HEK293 (cell line): ENCODE data around the gene KIF11.

ENCODE experiments used
- EGR2 ChIP-seq: fragments of 450-650 bp; formaldehyde crosslinking; IDR thresholded peaks from 2 replicates; pipeline ENCODE4 v1.5.1; 2016; ENCODE audit warnings: low read depth, missing biosample characterization, missing genetic modification characterization
- GLIS2 ChIP-seq: fragments of 450-650 bp; formaldehyde crosslinking; IDR thresholded peaks from 2 replicates; pipeline ENCODE4 v1.5.1; 2016; ENCODE audit warnings: missing biosample characterization, missing genetic modification characterization
- KLF10 ChIP-seq: fragments of 450-650 bp; IDR thresholded peaks from 2 replicates; pipeline ENCODE4 v1.5.1; 2018; ENCODE audit warnings: missing biosample characterization, mild to moderate bottlenecking, missing genetic modification characterization
- KLF16 ChIP-seq: fragments of 450-650 bp; formaldehyde crosslinking; IDR thresholded peaks from 2 replicates; pipeline ENCODE4 v1.5.1; 2017; ENCODE audit warnings: missing biosample characterization, missing genetic modification characterization
- KLF9 ChIP-seq: fragments of 450-650 bp; formaldehyde crosslinking; IDR thresholded peaks from 2 replicates; pipeline ENCODE4 v1.5.1; 2016; ENCODE audit warnings: missing biosample characterization, missing genetic modification characterization, low read depth
- SETDB1 ChIP-seq: IDR thresholded peaks from one replicate; pipeline ENCODE4 v1.6.1; 2017; ENCODE audit warnings: mild to moderate bottlenecking, low read length, moderate library complexity, mixed read lengths; ENCODE audit not compliant: insufficient read length
- SP7 ChIP-seq: fragments of 450-650 bp; formaldehyde crosslinking; IDR thresholded peaks from 2 replicates; pipeline ENCODE4 v1.5.1; 2016; ENCODE audit warnings: missing biosample characterization, missing genetic modification characterization
- TRIM28 ChIP-seq: IDR thresholded peaks from 2 replicates; pipeline ENCODE4 v1.6.1; 2011; ENCODE audit warnings: low read length, control low read depth, borderline replicate concordance
- ZNF146 ChIP-seq: fragments of 450-650 bp; formaldehyde crosslinking; IDR thresholded peaks from 2 replicates; pipeline ENCODE4 v1.5.1; 2016; ENCODE audit warnings: missing biosample characterization, missing genetic modification characterization
- ZNF157 ChIP-seq: fragments of 450-650 bp; formaldehyde crosslinking; IDR thresholded peaks from 2 replicates; pipeline ENCODE4 v1.5.1; 2016; ENCODE audit warnings: missing biosample characterization, missing genetic modification characterization
- ZNF585B ChIP-seq: fragments of 450-650 bp; formaldehyde crosslinking; IDR thresholded peaks from 2 replicates; pipeline ENCODE4 v1.5.1; 2016; ENCODE audit warnings: missing biosample characterization, missing genetic modification characterization
- ZNF629 ChIP-seq: fragments of 450-650 bp; formaldehyde crosslinking; IDR thresholded peaks from 2 replicates; pipeline ENCODE4 v1.5.1; 2017; ENCODE audit warnings: missing biosample characterization, missing genetic modification characterization
- ZNF664 ChIP-seq: fragments of 450-650 bp; formaldehyde crosslinking; IDR thresholded peaks from 2 replicates; pipeline ENCODE4 v1.5.1; 2016; ENCODE audit warnings: missing biosample characterization, missing genetic modification characterization
- ZNF677 ChIP-seq: fragments of 450-650 bp; IDR thresholded peaks from 2 replicates; pipeline ENCODE4 v1.5.0; 2018; ENCODE audit warnings: missing biosample characterization, mild to moderate bottlenecking, missing genetic modification characterization, moderate library complexity
- ZNF707 ChIP-seq: fragments of 450-650 bp; formaldehyde crosslinking; IDR thresholded peaks from 2 replicates; pipeline ENCODE4 v1.5.1; 2016; ENCODE audit warnings: missing biosample characterization, missing genetic modification characterization
- ZNF76 ChIP-seq: fragments of 450-650 bp; formaldehyde crosslinking; IDR thresholded peaks from 2 replicates; pipeline ENCODE4; 2016; ENCODE audit warnings: low read depth, missing biosample characterization, missing genetic modification characterization, borderline replicate concordance
- ZNF777 ChIP-seq: fragments of 450-650 bp; formaldehyde crosslinking; IDR thresholded peaks from 2 replicates; pipeline ENCODE4 v1.5.1; 2017; ENCODE audit warnings: missing biosample characterization, missing genetic modification characterization, borderline replicate concordance
- ZNF785 ChIP-seq: fragments of 450-650 bp; formaldehyde crosslinking; IDR thresholded peaks from 2 replicates; pipeline ENCODE4 v1.5.1; 2016; ENCODE audit warnings: missing biosample characterization, missing genetic modification characterization
- TF ChIP-seq, protein P1 (sequence below): fragments of 450-650 bp; formaldehyde crosslinking; IDR thresholded peaks from 2 replicates; pipeline ENCODE4 v1.5.1; 2016; ENCODE audit warnings: missing biosample characterization, missing genetic modification characterization, borderline replicate concordance
- TF ChIP-seq, protein P2 (sequence below): fragments of 450-650 bp; formaldehyde crosslinking; IDR thresholded peaks from 2 replicates; pipeline ENCODE4 v1.5.1; 2016; ENCODE audit warnings: missing biosample characterization, missing genetic modification characterization, borderline replicate concordance
- TF ChIP-seq, protein P3 (sequence below): fragments of 450-650 bp; formaldehyde crosslinking; IDR thresholded peaks from 2 replicates; pipeline ENCODE4 v1.5.1; 2016; ENCODE audit warnings: missing biosample characterization, missing genetic modification characterization
- TF ChIP-seq, protein P4 (sequence below): fragments of 450-650 bp; formaldehyde crosslinking; IDR thresholded peaks from 2 replicates; pipeline ENCODE4 v1.5.1; 2016; ENCODE audit warnings: missing biosample characterization, missing genetic modification characterization
- TF ChIP-seq, protein P5 (sequence below): fragments of 450-650 bp; formaldehyde crosslinking; IDR thresholded peaks from 2 replicates; pipeline ENCODE4 v1.5.1; 2016; ENCODE audit warnings: missing biosample characterization, missing genetic modification characterization
- TF ChIP-seq, protein P6 (sequence below): fragments of 450-650 bp; formaldehyde crosslinking; IDR thresholded peaks from 2 replicates; pipeline ENCODE4 v1.5.1; 2016; ENCODE audit warnings: missing biosample characterization, missing genetic modification characterization
- TF ChIP-seq, protein P7 (sequence below): fragments of 450-650 bp; formaldehyde crosslinking; IDR thresholded peaks from 2 replicates; pipeline ENCODE4 v1.5.1; 2016; ENCODE audit warnings: missing biosample characterization, missing genetic modification characterization

The KIF11 gene

DNA sequence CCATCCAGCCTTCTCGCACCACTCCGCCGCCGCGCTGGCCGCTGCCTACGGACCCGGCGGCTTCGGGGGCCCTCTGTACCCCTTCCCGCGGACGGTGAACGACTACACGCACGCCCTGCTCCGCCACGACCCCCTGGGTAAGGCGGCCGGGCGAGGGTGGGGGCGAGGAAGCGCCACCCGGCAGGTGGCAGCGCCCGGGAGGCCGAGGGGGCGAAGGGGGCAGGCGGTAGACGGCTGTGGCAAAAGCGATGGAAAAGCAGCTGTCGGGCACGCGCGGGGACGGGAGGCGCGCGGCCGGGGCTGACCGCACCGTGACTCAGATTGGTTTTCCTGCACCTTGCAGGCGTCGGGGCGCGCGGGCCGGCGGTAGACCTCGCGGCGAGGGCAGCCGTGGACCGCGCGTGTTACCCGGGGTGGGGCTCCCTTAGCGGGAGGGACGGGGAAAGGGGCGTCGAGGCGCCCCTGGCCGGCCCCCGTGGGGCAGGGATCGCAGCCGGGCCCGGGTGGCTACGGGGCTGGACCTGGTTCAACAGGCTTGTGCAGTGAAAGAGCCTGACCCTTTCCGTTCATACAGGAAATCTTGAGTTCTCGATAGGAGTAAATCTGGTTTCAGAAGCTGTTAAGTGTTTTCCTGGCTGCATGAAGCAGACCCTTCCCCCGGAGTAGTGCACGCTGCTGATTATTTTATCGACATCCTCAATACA is 97.4 kb downstream of the KIF11 start (continued):
- TF ChIP-seq, protein P1, sequence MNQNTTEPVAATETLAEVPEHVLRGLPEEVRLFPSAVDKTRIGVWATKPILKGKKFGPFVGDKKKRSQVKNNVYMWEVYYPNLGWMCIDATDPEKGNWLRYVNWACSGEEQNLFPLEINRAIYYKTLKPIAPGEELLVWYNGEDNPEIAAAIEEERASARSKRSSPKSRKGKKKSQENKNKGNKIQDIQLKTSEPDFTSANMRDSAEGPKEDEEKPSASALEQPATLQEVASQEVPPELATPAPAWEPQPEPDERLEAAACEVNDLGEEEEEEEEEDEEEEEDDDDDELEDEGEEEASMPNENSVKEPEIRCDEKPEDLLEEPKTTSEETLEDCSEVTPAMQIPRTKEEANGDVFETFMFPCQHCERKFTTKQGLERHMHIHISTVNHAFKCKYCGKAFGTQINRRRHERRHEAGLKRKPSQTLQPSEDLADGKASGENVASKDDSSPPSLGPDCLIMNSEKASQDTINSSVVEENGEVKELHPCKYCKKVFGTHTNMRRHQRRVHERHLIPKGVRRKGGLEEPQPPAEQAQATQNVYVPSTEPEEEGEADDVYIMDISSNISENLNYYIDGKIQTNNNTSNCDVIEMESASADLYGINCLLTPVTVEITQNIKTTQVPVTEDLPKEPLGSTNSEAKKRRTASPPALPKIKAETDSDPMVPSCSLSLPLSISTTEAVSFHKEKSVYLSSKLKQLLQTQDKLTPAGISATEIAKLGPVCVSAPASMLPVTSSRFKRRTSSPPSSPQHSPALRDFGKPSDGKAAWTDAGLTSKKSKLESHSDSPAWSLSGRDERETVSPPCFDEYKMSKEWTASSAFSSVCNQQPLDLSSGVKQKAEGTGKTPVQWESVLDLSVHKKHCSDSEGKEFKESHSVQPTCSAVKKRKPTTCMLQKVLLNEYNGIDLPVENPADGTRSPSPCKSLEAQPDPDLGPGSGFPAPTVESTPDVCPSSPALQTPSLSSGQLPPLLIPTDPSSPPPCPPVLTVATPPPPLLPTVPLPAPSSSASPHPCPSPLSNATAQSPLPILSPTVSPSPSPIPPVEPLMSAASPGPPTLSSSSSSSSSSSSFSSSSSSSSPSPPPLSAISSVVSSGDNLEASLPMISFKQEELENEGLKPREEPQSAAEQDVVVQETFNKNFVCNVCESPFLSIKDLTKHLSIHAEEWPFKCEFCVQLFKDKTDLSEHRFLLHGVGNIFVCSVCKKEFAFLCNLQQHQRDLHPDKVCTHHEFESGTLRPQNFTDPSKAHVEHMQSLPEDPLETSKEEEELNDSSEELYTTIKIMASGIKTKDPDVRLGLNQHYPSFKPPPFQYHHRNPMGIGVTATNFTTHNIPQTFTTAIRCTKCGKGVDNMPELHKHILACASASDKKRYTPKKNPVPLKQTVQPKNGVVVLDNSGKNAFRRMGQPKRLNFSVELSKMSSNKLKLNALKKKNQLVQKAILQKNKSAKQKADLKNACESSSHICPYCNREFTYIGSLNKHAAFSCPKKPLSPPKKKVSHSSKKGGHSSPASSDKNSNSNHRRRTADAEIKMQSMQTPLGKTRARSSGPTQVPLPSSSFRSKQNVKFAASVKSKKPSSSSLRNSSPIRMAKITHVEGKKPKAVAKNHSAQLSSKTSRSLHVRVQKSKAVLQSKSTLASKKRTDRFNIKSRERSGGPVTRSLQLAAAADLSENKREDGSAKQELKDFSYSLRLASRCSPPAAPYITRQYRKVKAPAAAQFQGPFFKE, result no peak
- TF ChIP-seq, protein P2, sequence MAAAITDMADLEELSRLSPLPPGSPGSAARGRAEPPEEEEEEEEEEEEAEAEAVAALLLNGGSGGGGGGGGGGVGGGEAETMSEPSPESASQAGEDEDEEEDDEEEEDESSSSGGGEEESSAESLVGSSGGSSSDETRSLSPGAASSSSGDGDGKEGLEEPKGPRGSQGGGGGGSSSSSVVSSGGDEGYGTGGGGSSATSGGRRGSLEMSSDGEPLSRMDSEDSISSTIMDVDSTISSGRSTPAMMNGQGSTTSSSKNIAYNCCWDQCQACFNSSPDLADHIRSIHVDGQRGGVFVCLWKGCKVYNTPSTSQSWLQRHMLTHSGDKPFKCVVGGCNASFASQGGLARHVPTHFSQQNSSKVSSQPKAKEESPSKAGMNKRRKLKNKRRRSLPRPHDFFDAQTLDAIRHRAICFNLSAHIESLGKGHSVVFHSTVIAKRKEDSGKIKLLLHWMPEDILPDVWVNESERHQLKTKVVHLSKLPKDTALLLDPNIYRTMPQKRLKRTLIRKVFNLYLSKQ (tag by site-specific recombination), result no peak
- TF ChIP-seq ZNF146 (tag by site-specific recombination) (no peak), ZNF777 (tag by site-specific recombination) (peak; percentile 99), SP7 (tag by site-specific recombination) (peak; percentile 51; the same call in 1 of the 2 replicates), ZNF677 (no peak), SETDB1 (no peak), KLF16 (tag by site-specific recombination) (peak; percentile 32; the same call in 1 of the 2 replicates), EGR2 (tag by site-specific recombination) (peak; percentile 93), ZNF785 (tag by site-specific recombination) (0 out of 2 replicates have a peak, but pooled peaks have one; percentile 30), TRIM28 (no peak), KLF10 (tag by site-specific recombination) (no peak), ZNF157 (tag by site-specific recombination) (no peak), ZNF76 (tag by site-specific recombination) (no peak), ZNF585B (tag by site-specific recombination) (no peak), ZNF707 (tag by site-specific recombination) (no peak), ZNF629 (0 out of 2 replicates have a peak, but pooled peaks have one; percentile 19), GLIS2 (tag by site-specific recombination) (peak; percentile 88), KLF9 (tag by site-specific recombination) (peak; percentile 52; the same call in 1 of the 2 replicates), ZNF664 (tag by site-specific recombination) (no peak)
- TF ChIP-seq, protein P3, sequence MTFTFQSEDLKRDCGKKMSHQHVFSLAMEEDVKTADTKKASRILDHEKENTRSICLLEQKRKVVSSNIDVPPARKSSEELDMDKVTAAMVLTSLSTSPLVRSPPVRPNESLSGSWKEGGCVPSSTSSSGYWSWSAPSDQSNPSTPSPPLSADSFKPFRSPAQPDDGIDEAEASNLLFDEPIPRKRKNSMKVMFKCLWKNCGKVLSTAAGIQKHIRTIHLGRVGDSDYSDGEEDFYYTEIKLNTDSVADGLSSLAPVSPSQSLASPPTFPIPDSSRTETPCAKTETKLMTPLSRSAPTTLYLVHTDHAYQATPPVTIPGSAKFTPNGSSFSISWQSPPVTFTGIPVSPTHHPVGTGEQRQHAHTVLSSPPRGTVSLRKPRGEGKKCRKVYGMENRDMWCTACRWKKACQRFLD, result no peak
- TF ChIP-seq, protein P4, sequence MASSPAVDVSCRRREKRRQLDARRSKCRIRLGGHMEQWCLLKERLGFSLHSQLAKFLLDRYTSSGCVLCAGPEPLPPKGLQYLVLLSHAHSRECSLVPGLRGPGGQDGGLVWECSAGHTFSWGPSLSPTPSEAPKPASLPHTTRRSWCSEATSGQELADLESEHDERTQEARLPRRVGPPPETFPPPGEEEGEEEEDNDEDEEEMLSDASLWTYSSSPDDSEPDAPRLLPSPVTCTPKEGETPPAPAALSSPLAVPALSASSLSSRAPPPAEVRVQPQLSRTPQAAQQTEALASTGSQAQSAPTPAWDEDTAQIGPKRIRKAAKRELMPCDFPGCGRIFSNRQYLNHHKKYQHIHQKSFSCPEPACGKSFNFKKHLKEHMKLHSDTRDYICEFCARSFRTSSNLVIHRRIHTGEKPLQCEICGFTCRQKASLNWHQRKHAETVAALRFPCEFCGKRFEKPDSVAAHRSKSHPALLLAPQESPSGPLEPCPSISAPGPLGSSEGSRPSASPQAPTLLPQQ (tag by site-specific recombination), result no peak
- TF ChIP-seq, protein P5, sequence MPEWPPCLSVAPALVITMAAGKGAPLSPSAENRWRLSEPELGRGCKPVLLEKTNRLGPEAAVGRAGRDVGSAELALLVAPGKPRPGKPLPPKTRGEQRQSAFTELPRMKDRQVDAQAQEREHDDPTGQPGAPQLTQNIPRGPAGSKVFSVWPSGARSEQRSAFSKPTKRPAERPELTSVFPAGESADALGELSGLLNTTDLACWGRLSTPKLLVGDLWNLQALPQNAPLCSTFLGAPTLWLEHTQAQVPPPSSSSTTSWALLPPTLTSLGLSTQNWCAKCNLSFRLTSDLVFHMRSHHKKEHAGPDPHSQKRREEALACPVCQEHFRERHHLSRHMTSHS, result no peak
- TF ChIP-seq, protein P6, sequence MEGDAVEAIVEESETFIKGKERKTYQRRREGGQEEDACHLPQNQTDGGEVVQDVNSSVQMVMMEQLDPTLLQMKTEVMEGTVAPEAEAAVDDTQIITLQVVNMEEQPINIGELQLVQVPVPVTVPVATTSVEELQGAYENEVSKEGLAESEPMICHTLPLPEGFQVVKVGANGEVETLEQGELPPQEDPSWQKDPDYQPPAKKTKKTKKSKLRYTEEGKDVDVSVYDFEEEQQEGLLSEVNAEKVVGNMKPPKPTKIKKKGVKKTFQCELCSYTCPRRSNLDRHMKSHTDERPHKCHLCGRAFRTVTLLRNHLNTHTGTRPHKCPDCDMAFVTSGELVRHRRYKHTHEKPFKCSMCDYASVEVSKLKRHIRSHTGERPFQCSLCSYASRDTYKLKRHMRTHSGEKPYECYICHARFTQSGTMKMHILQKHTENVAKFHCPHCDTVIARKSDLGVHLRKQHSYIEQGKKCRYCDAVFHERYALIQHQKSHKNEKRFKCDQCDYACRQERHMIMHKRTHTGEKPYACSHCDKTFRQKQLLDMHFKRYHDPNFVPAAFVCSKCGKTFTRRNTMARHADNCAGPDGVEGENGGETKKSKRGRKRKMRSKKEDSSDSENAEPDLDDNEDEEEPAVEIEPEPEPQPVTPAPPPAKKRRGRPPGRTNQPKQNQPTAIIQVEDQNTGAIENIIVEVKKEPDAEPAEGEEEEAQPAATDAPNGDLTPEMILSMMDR (tag by site-specific recombination), result peak; percentile 85; the same call in 1 of the 2 replicates
- TF ChIP-seq, protein P7, sequence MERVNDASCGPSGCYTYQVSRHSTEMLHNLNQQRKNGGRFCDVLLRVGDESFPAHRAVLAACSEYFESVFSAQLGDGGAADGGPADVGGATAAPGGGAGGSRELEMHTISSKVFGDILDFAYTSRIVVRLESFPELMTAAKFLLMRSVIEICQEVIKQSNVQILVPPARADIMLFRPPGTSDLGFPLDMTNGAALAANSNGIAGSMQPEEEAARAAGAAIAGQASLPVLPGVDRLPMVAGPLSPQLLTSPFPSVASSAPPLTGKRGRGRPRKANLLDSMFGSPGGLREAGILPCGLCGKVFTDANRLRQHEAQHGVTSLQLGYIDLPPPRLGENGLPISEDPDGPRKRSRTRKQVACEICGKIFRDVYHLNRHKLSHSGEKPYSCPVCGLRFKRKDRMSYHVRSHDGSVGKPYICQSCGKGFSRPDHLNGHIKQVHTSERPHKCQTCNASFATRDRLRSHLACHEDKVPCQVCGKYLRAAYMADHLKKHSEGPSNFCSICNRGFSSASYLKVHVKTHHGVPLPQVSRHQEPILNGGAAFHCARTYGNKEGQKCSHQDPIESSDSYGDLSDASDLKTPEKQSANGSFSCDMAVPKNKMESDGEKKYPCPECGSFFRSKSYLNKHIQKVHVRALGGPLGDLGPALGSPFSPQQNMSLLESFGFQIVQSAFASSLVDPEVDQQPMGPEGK (tag by site-specific recombination), result peak; percentile 94
